H9 (cell line): ENCODE data around the gene LAMB1. TPM values are rescaled to one million over a fixed set of nuclear protein-coding genes. Genes with fewer than 3 reads are reported as not detected.

Source experiments
- DNase-seq: peaks from one replicate; pipeline ENCODE4 v3.0.0-alpha.2; 2017
- H2AFZ ChIP-seq: one replicate; pipeline ENCODE4 v1.6.1; 2013; ENCODE audit warnings: mild to moderate bottlenecking, low read length, control low read depth, moderate library complexity
- H2AK5ac ChIP-seq: 2 replicates; pipeline ENCODE4 v1.6.1; 2013; ENCODE audit warnings: low read length, control low read depth, mixed read lengths; ENCODE audit not compliant: insufficient read length
- H2BK120ac ChIP-seq: one replicate; pipeline ENCODE4 v1.6.1; 2013; ENCODE audit warnings: low read depth, mild to moderate bottlenecking, low read length, control low read depth, inconsistent platforms; ENCODE audit not compliant: poor library complexity, severe bottlenecking
- H2BK12ac ChIP-seq: 2 replicates; pipeline ENCODE4 v1.6.1; 2013; ENCODE audit warnings: low read length, control low read depth, mixed read lengths, low read depth; ENCODE audit not compliant: insufficient read length
- H2BK15ac ChIP-seq: 2 replicates; pipeline ENCODE4 v1.6.1; 2013; ENCODE audit warnings: low read depth, low read length, control low read depth
- H2BK20ac ChIP-seq: one replicate; pipeline ENCODE4 v1.6.1; 2013; ENCODE audit warnings: low read depth, mild to moderate bottlenecking, low read length, control low read depth, inconsistent platforms; ENCODE audit not compliant: poor library complexity, severe bottlenecking
- H2BK5ac ChIP-seq: 2 replicates; pipeline ENCODE4 v1.6.1; 2013; ENCODE audit warnings: low read length, control low read depth, mixed read lengths; ENCODE audit not compliant: insufficient read length
- H3K14ac ChIP-seq: 2 replicates; pipeline ENCODE4 v1.6.1; 2013; ENCODE audit warnings: low read length, control low read depth; ENCODE audit not compliant: insufficient read depth
- H3K18ac ChIP-seq: 2 replicates; pipeline ENCODE4 v1.6.1; 2013; ENCODE audit warnings: low read depth, mild to moderate bottlenecking, mixed read lengths, low read length, control low read depth; ENCODE audit not compliant: insufficient read length
- H3K23ac ChIP-seq: 2 replicates; pipeline ENCODE4 v1.6.1; 2013; ENCODE audit warnings: low read length, control low read depth, mixed read lengths, low read depth; ENCODE audit not compliant: insufficient read length
- H3K23me2 ChIP-seq: 2 replicates; pipeline ENCODE4 v1.6.1; 2013; ENCODE audit warnings: low read depth, mild to moderate bottlenecking, mixed read lengths, low read length, control low read depth; ENCODE audit not compliant: insufficient read length, poor library complexity, severe bottlenecking
- H3K27ac ChIP-seq: 2 replicates; pipeline ENCODE4 v1.5.1; 2013; ENCODE audit warnings: low read length, control low read depth, mixed read lengths, low read depth; ENCODE audit not compliant: insufficient read length
- H3K27me3 ChIP-seq: 2 replicates; pipeline ENCODE4 v1.6.1; 2013; ENCODE audit warnings: low read length, control low read depth, inconsistent platforms; ENCODE audit not compliant: insufficient read depth
- H3K4ac ChIP-seq: 2 replicates; pipeline ENCODE4 v1.6.1; 2013; ENCODE audit warnings: low read depth, mild to moderate bottlenecking, control low read depth, inconsistent platforms, low read length, moderate library complexity
- H3K4me1 ChIP-seq: 2 replicates; pipeline ENCODE4 v1.6.1; 2013; ENCODE audit warnings: low read length, control low read depth, inconsistent platforms; ENCODE audit not compliant: insufficient read depth
- H3K4me2 ChIP-seq: 2 replicates; pipeline ENCODE4 v1.6.1; 2013; ENCODE audit warnings: low read length, control low read depth, mixed read lengths; ENCODE audit not compliant: insufficient read length, insufficient read depth
- H3K56ac ChIP-seq: 2 replicates; pipeline ENCODE4 v1.6.1; 2013; ENCODE audit warnings: low read depth, mild to moderate bottlenecking, mixed read lengths, low read length, control low read depth; ENCODE audit not compliant: insufficient read length
- H3K79me1 ChIP-seq: 2 replicates; pipeline ENCODE4 v1.6.1; 2013; ENCODE audit warnings: low read depth, mild to moderate bottlenecking, moderate library complexity, low read length, control low read depth, inconsistent platforms; ENCODE audit not compliant: insufficient read depth, poor library complexity, severe bottlenecking
- H3K79me2 ChIP-seq: 2 replicates; pipeline ENCODE4 v1.6.1; 2013; ENCODE audit warnings: low read length, control low read depth, inconsistent platforms; ENCODE audit not compliant: insufficient read depth
- H3K9ac ChIP-seq: 2 replicates; pipeline ENCODE4 v1.6.1; 2013; ENCODE audit warnings: low read length, control low read depth, mixed read lengths; ENCODE audit not compliant: insufficient read length; ENCODE audit errors: extremely low read depth
- H3K9me3 ChIP-seq: one replicate; pipeline ENCODE4 v1.6.1; 2013; ENCODE audit warnings: low read depth, low read length, inconsistent platforms; ENCODE audit not compliant: control insufficient read depth
- H3T11ph ChIP-seq: one replicate; pipeline ENCODE4 v1.6.1; 2013; ENCODE audit warnings: mild to moderate bottlenecking, low read length, control low read depth, inconsistent platforms
- H4K20me1 ChIP-seq: one replicate; pipeline ENCODE4 v1.6.1; 2013; ENCODE audit not compliant: control insufficient read depth, insufficient read length, insufficient read depth
- H4K5ac ChIP-seq: 2 replicates; pipeline ENCODE4 v1.6.1; 2013; ENCODE audit warnings: low read depth, mild to moderate bottlenecking, mixed read lengths, low read length, control low read depth; ENCODE audit not compliant: insufficient read length
- H4K8ac ChIP-seq: replicated peaks from 2 replicates; pipeline ENCODE4 v1.6.1; 2013; ENCODE audit warnings: low read length, control low read depth, mixed read lengths, low read depth; ENCODE audit not compliant: insufficient read length
- H4K91ac ChIP-seq: 2 replicates; pipeline ENCODE4 v1.6.1; 2013; ENCODE audit warnings: low read depth, mild to moderate bottlenecking, moderate library complexity, mixed read lengths, low read length, control low read depth; ENCODE audit not compliant: insufficient read length
- H3K27ac Mint-ChIP-seq, 3 experiments: 2 replicates in 2 of 3; 3 replicates in 1 of 3; pipeline ENCODE4 v1.8.0; 2020 to 2021; ENCODE audit warnings: mixed read lengths in 3 of 3, mild to moderate bottlenecking in 1 of 3, moderate library complexity in 1 of 3
- H3K27me3 Mint-ChIP-seq: 2 replicates; pipeline ENCODE4 v1.8.0; 2021; ENCODE audit warnings: low read depth, mild to moderate bottlenecking, moderate library complexity, mixed read lengths
- H3K36me3 Mint-ChIP-seq, 3 experiments: 2 replicates in 2 of 3; 3 replicates in 1 of 3; pipeline ENCODE4 v1.8.0; 2020 to 2021; ENCODE audit warnings: low read depth in 3 of 3, mixed read lengths in 3 of 3; ENCODE audit not compliant: insufficient read depth in 1 of 3
- H3K4me1 Mint-ChIP-seq, 2 experiments: 2 replicates each; pipeline ENCODE4 v1.8.0; 2020; ENCODE audit warnings: mixed read lengths in 2 of 2
- H3K4me3 Mint-ChIP-seq, 2 experiments: 2 replicates in 1 of 2; 3 replicates in 1 of 2; pipeline ENCODE4 v1.8.0; 2020 to 2021; ENCODE audit warnings: mild to moderate bottlenecking in 2 of 2, mixed read lengths in 2 of 2, moderate library complexity in 1 of 2
- H3K9me3 Mint-ChIP-seq, 2 experiments: 2 replicates in 1 of 2; 3 replicates in 1 of 2; pipeline ENCODE4 v1.8.0; 2020; ENCODE audit warnings: mild to moderate bottlenecking in 2 of 2, mixed read lengths in 2 of 2, moderate library complexity in 1 of 2
- WGBS: extraction: QIAGEN DNeasy Blood & Tissue Kit; methylation state at CpG from one replicate; pipeline ENCODE4 v1.1.7; 2013; ENCODE audit warnings: missing lambda C conversion rate, low lambda C conversion rate, mixed read lengths; ENCODE audit not compliant: insufficient read length; ENCODE audit errors: extremely low coverage; 5-methylcytosine and 5-hydroxymethylcytosine counted together
- total RNA-seq: library from RNA; stranded (reverse); gene quantifications from 2 replicates; pipeline ENCODE4 v1.2.1, GENCODE V29; 2021
- TF ChIP-seq, protein P1 (sequence below): fragments of 200-600 bp; sonication (generic); conservative IDR thresholded peaks from 3 replicates; pipeline ENCODE4 v1.8.0; 2021; ENCODE audit warnings: antibody characterized with exemption, mild to moderate bottlenecking

The LAMB1 gene
- total RNA-seq, 1 experiment from 2014 or later: 75.8 TPM

DNA sequence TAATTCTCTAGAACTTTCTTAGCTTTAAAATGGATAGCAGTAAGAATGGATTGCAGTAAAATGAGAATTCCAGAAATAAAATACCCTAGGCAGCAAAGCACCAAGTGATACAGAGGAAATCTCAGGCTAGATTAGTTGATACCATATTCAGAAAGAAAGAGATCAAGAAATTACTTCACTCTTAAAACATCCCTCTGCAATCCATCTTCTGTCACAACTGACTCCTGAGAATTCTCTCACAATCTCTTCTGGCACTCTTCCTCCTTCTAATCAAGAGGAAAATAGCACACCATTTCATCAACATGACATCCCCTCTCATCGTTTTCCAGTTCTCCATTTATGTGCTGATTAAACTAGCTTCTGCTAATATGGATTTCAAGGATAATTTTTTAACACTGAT lies 42.2 kb upstream of the LAMB1 start:
- H4K5ac ChIP-seq: no peak overlapping the region
- no peak overlapping the region for H2AFZ ChIP-seq
- H4K8ac ChIP-seq: no peak overlapping the region
- Mint-ChIP-seq H3K36me3 (no peaks in the 10 kb centered on the region), H3K27ac (no peak overlapping the region), H3K4me3 (no peak overlapping the region), H3K9me3 (no peaks in the 10 kb centered on the region; a peak in 1 of 5 replicates), H3K27me3 (no peaks in the 10 kb centered on the region), H3K4me1 (no peaks in the 10 kb centered on the region)
- H3K79me2 ChIP-seq: no peaks in the 10 kb centered on the region
- no peak overlapping the region for H3K23ac ChIP-seq
- no peak overlapping the region for H3T11ph ChIP-seq
- H4K20me1 ChIP-seq: no peaks in the 10 kb centered on the region
- H3K18ac ChIP-seq: no peak overlapping the region
- H3K27ac ChIP-seq: no peak overlapping the region
- H3K79me1 ChIP-seq: no peaks in the 10 kb centered on the region
- H4K91ac ChIP-seq: no peak overlapping the region
- no peak for DNase-seq
- no peaks in the 10 kb centered on the region for H3K9me3 ChIP-seq
- H2BK20ac ChIP-seq: no peak overlapping the region
- TF ChIP-seq, protein P1, sequence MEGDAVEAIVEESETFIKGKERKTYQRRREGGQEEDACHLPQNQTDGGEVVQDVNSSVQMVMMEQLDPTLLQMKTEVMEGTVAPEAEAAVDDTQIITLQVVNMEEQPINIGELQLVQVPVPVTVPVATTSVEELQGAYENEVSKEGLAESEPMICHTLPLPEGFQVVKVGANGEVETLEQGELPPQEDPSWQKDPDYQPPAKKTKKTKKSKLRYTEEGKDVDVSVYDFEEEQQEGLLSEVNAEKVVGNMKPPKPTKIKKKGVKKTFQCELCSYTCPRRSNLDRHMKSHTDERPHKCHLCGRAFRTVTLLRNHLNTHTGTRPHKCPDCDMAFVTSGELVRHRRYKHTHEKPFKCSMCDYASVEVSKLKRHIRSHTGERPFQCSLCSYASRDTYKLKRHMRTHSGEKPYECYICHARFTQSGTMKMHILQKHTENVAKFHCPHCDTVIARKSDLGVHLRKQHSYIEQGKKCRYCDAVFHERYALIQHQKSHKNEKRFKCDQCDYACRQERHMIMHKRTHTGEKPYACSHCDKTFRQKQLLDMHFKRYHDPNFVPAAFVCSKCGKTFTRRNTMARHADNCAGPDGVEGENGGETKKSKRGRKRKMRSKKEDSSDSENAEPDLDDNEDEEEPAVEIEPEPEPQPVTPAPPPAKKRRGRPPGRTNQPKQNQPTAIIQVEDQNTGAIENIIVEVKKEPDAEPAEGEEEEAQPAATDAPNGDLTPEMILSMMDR: no peak
- H3K27me3 ChIP-seq: no peaks in the 10 kb centered on the region
- no peak overlapping the region for H2BK5ac ChIP-seq
- H3K4me1 ChIP-seq: no peaks in the 10 kb centered on the region
- H3K4me2 ChIP-seq: no peak overlapping the region
- H2BK12ac ChIP-seq: no peak overlapping the region
- no peak overlapping the region for H3K9ac ChIP-seq
- no peak overlapping the region for H3K56ac ChIP-seq
- no peak overlapping the region for H2BK15ac ChIP-seq
- no CpG with 5 or more reads among the region's 1 CpG for WGBS
- H3K14ac ChIP-seq: no peak overlapping the region
- H2BK120ac ChIP-seq: no peak overlapping the region
- H3K23me2 ChIP-seq: no peaks in the 10 kb centered on the region
- H3K4ac ChIP-seq: no peak overlapping the region
- H2AK5ac ChIP-seq: no peak overlapping the region
